VCaP (cell line): ENCODE measurements around the gene RBM20.

Experiments
- H3K27ac ChIP-seq: fragments of 450-650 bp; 2 replicates; pipeline ENCODE4 v1.5.1; 2017
- CTCF ChIP-seq: fragments of 450-650 bp; conservative IDR thresholded peaks from 2 replicates; pipeline ENCODE4 v1.5.1; 2017; ENCODE audit warnings: mild to moderate bottlenecking, moderate library complexity

The RBM20 gene

GRCh38 chr10:110612087-110612486 is 32.0 kb upstream of the RBM20 start:
- H3K27ac ChIP-seq = no peak overlapping the region
- TF ChIP-seq CTCF = no peak

DNA sequence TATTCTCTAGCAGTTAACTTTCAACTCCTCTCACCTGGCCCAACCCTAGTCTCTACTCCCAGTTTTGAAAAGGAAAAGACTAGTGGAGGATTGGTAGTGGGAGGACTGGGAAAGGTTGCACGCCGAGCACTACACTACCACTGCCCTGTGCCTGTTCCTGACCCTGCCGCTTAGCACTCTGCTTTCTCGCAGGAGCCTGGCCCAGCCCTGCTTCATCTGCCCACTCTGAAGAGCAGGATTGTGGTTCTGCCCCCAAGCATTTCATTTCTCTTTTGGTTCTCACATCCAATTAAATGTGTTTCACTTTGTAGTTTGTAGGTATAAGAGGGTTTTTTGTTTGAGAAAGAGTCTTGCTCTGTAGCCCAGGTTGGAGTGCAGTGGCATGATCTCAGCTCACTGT is 31.5 kb upstream of the RBM20 start:
- no peak overlapping the region for H3K27ac ChIP-seq
- no peak for TF ChIP-seq CTCF

DNA sequence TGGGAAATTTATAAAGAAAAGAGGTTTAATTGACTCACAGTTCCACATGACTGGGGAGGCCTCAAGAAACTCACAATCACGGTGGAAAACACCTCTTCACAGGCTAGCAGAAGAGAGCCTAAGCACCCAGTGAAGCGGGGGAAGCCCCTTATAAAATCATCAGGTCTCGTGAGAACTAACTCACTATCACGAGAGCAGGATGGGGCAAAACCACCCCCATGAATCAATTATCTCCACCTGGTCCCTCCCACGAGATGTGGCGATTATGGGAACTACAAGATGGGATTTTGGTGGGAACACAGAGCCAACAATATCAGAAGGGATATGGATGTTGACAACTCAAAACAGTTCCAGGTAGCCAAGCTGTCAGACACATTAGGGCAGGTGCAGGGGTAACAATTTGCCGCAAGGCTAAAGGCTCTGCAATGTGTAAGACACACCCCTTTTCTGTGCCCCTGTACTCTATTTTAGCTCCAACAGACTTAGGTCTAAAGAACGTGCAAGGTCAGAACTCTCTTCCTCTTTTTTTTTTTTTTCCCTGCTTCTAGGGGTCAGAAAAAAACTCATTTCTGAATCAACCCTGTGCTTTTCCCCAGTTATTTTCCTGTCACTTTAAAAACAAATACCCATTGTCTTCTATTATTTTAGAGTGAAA is 30.7 kb upstream of the RBM20 start:
- H3K27ac ChIP-seq = no peak overlapping the region
- no peak for TF ChIP-seq CTCF

GRCh38 chr10:110613996-110614495 is 30.1 kb upstream of the RBM20 start:
- TF ChIP-seq CTCF = no peak
- no peak overlapping the region for H3K27ac ChIP-seq

GRCh38 chr10:110615057-110615747 is 28.9 kb upstream of the RBM20 start:
- TF ChIP-seq CTCF = no peak
- no peak overlapping the region for H3K27ac ChIP-seq

- no peak overlapping the region for H3K27ac ChIP-seq
- no peak for TF ChIP-seq CTCF
Observed at GRCh38 chr10:110616493-110617033, 27.6 kb upstream of the RBM20 start.

- H3K27ac ChIP-seq = no peak overlapping the region
Observed at GRCh38 chr10:110617425-110618229, 26.5 kb upstream of the RBM20 start.

More at GRCh38 chr10:110617425-110618229, 26.5 kb upstream of the RBM20 start:
- no peak for TF ChIP-seq CTCF
